Tibial artery (tissue), 4 donors: ENCODE measurements around the gene SHMT1.

Experiments
- DNase-seq, 2 donors: peaks; one replicate each; pipeline ENCODE4 v3.0.0-alpha.2; 2019
- H3K27ac ChIP-seq, 2 donors: fragments of 200-600 bp; sonication (generic) in 1 of 2; 1 replicate in 1 of 2; 2 replicates in 1 of 2; pipeline ENCODE4 v1.5.1; 2018 to 2019; ENCODE audit warnings: mild to moderate bottlenecking in 1 of 2
- H3K27me3 ChIP-seq, 2 donors: fragments of 200-600 bp; sonication (generic) in 1 of 2; one replicate each; pipeline versions ENCODE4 v1.5.1 to v1.6.0; 2016 to 2019
- H3K36me3 ChIP-seq, 3 donors: fragments of 200-600 bp; sonication (generic) in 2 of 3; one replicate each; pipeline ENCODE4 v1.5.1; 2016 to 2019; ENCODE audit warnings: mild to moderate bottlenecking in 2 of 3
- H3K4me1 ChIP-seq, 4 donors: fragments of 200-600 bp; sonication (generic) in 2 of 4; 1 replicate in 3 of 4; 2 replicates in 1 of 4; pipeline ENCODE4 v1.5.1; 2016 to 2019
- H3K4me3 ChIP-seq, 2 donors: fragments of 200-600 bp; sonication (generic) in 1 of 2; 1 replicate in 1 of 2; 2 replicates in 1 of 2; pipeline ENCODE4 v1.5.1; 2018 to 2019; ENCODE audit warnings: mild to moderate bottlenecking in 2 of 2
- H3K9me3 ChIP-seq, 3 donors: fragments of 200-600 bp; sonication (generic) in 1 of 3; one replicate each; pipeline ENCODE4 v1.5.1; 2016 to 2019
- intact Hi-C: fragments of 100-400 bp; cut with DNase I; formaldehyde crosslinking; loops from one replicate; pipeline ENCODE4 v1.15.0; 2023; ENCODE audit warnings: low total_unique reads
- TF ChIP-seq, protein P1 (sequence below), 2 experiments: fragments of 200-600 bp in 1 of 2; fragments of 450-650 bp in 1 of 2; IDR thresholded peaks; one replicate each; pipeline ENCODE4 v1.5.1; 2017 to 2019; ENCODE audit warnings: antibody characterized with exemption in 2 of 2, mild to moderate bottlenecking in 1 of 2, moderate library complexity in 1 of 2

The SHMT1 gene

DNA sequence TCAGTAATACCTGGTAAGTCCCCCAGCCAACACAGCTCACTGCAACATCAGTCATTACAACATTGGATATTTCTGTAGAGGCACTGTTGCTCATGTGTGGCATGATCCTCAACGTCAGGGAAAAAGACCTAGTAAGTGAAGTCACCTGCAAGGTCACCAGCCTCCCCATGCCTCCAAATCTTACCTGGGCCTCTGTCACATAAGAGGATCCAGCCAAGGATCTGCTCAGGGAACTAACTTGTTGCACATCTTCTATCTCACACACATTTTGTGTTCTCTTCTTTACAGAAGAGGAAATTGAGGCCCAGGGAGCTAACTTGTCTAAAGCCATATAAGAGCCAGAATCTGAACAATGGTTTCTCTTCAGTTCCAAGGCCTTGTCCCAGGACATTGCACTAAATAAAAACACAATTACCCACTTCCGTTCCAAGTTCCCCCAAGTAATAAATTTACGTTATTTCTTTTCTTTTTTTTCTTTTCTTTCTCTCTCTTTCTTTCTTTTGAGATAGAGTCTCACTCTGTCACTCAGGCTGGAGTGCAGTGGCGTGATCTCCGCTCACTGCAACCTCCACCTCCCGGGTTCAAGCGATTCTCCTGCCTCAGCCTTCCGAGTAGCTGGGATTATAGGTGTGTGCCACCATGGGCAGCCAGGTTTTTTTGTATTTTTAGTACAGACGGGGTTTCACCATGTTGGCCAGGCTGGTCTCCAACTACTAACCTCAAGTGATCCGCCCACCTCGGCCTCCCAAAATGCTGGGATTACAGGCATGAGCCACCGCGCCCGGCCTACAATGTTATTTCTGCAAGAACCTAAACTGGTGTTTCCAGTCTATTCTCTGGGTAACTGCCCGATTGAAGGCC is 1.3 kb downstream of the SHMT1 start:
- DNase-seq: no peak
- H3K4me3 ChIP-seq: peak overlapping the region; percentile 64 to 77
- peaks cover 0 to 18% (median 5%) of the 10 kb centered on the region in 4 donors for H3K4me1 ChIP-seq
- no peaks in the 10 kb centered on the region for H3K9me3 ChIP-seq
- intact Hi-C loops: no loop called here
- H3K27ac ChIP-seq: peak overlapping the region; percentile 75 to 82
- peaks cover 0 to 16% (median 0%) of the 10 kb centered on the region in 3 donors for H3K36me3 ChIP-seq
- TF ChIP-seq, protein P1, sequence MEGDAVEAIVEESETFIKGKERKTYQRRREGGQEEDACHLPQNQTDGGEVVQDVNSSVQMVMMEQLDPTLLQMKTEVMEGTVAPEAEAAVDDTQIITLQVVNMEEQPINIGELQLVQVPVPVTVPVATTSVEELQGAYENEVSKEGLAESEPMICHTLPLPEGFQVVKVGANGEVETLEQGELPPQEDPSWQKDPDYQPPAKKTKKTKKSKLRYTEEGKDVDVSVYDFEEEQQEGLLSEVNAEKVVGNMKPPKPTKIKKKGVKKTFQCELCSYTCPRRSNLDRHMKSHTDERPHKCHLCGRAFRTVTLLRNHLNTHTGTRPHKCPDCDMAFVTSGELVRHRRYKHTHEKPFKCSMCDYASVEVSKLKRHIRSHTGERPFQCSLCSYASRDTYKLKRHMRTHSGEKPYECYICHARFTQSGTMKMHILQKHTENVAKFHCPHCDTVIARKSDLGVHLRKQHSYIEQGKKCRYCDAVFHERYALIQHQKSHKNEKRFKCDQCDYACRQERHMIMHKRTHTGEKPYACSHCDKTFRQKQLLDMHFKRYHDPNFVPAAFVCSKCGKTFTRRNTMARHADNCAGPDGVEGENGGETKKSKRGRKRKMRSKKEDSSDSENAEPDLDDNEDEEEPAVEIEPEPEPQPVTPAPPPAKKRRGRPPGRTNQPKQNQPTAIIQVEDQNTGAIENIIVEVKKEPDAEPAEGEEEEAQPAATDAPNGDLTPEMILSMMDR (IDR thresholded peaks at IDR 0.05): no peak
- H3K27me3 ChIP-seq: no peaks in the 10 kb centered on the region

- H3K4me1 ChIP-seq: peaks cover 0 to 18% (median 5%) of the 10 kb centered on the region in 4 donors
- TF ChIP-seq, protein P1 (IDR thresholded peaks at IDR 0.05): no peak
- H3K9me3 ChIP-seq: no peaks in the 10 kb centered on the region
- H3K36me3 ChIP-seq: peaks cover 0 to 20% (median 0%) of the 10 kb centered on the region in 3 donors
- intact Hi-C loops: no loop called here
- H3K27ac ChIP-seq: no peak overlapping the region
- DNase-seq: no peak
- no peaks in the 10 kb centered on the region for H3K27me3 ChIP-seq
- H3K4me3 ChIP-seq: no peak overlapping the region
Measured at GRCh38 chr17:18360518-18360917, 2.8 kb downstream of the SHMT1 start.

- TF ChIP-seq, protein P1 (IDR thresholded peaks at IDR 0.05): no peak
- Histone ChIP-seq H3K4me1 (peaks cover 0 to 4% (median 0%) of the 10 kb centered on the region in 4 donors), H3K4me3 (no peak overlapping the region), H3K27ac (peak overlapping the region in 1 of 2 donors; percentile 24), H3K36me3 (peaks cover 8 to 54% (median 18%) of the 10 kb centered on the region in 3 donors), H3K27me3 (no peaks in the 10 kb centered on the region), H3K9me3 (no peaks in the 10 kb centered on the region)
- intact Hi-C loops: no loop called here
- DNase-seq: peak in 1 of 2 donors; percentile 77
Measured at GRCh38 chr17:18356624-18357023, 6.7 kb downstream of the SHMT1 start.

DNA sequence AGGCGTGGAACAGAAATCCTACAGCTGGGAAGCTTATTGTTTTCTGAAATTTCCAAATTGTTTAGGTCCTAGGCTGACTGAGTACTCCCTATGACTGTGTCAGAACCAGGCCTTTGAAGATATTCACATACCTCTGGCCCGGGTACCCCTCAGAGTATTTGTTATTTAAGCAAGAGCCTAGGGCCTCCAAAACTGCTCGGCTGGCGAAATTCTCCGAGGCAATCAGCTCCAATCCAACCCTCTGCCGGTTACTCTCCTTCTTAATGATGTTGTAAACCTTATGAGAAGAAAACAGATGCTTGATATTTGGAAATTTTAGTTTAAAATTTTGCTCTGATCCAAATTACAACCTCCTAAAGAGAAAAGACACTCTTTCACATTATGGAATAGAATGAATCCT is 9.8 kb downstream of the SHMT1 start:
- no peak overlapping the region for H3K4me3 ChIP-seq
- H3K27me3 ChIP-seq: no peaks in the 10 kb centered on the region
- TF ChIP-seq, protein P1 (IDR thresholded peaks at IDR 0.05): no peak
- intact Hi-C loops: no loop called here
- peaks cover 0 to 4% (median 0%) of the 10 kb centered on the region in 4 donors for H3K4me1 ChIP-seq
- H3K36me3 ChIP-seq: peaks cover 8 to 65% (median 18%) of the 10 kb centered on the region in 3 donors
- DNase-seq: no peak
- H3K9me3 ChIP-seq: no peaks in the 10 kb centered on the region
- no peak overlapping the region for H3K27ac ChIP-seq

DNA sequence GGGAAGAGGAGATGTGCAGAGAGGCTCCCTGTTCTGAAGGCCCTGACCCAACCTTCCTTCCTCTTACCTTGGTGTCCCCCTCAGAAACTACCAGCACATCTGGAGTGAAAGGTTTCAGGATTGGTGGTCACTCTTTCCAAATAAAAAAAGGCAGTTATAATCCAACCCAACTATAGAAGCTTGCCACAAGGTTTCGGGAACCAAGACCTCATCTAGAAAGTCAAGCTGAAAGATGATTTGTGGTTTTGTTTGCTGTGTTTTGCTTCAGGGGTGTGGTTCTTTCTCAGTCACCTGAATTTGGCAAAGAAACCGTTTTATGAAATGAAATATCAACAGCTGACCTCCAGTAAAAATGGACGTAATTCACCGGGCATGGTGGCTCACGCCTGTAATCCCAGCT is 19.3 kb downstream of the SHMT1 start:
- no peaks in the 10 kb centered on the region for H3K4me1 ChIP-seq
- no peak for DNase-seq
- no peaks in the 10 kb centered on the region for H3K9me3 ChIP-seq
- intact Hi-C loops: no loop called here
- no peaks in the 10 kb centered on the region for H3K27me3 ChIP-seq
- H3K4me3 ChIP-seq: no peak overlapping the region
- H3K36me3 ChIP-seq: peaks cover 21 to 73% (median 23%) of the 10 kb centered on the region in 3 donors
- no peak overlapping the region for H3K27ac ChIP-seq
- TF ChIP-seq, protein P1 (IDR thresholded peaks at IDR 0.05): no peak
